NCI-H2107 treated with DMSO at 0.1 percent for 48 hours (cell line): ENCODE measurements around the gene IL10RA.

ENCODE experiments used
- DNase-seq: peaks from one replicate; lab custom pipeline; 2025; ENCODE audit not compliant: unreplicated experiment; lab: John Stamatoyannopoulos, UW

IL10RA gene

DNA sequence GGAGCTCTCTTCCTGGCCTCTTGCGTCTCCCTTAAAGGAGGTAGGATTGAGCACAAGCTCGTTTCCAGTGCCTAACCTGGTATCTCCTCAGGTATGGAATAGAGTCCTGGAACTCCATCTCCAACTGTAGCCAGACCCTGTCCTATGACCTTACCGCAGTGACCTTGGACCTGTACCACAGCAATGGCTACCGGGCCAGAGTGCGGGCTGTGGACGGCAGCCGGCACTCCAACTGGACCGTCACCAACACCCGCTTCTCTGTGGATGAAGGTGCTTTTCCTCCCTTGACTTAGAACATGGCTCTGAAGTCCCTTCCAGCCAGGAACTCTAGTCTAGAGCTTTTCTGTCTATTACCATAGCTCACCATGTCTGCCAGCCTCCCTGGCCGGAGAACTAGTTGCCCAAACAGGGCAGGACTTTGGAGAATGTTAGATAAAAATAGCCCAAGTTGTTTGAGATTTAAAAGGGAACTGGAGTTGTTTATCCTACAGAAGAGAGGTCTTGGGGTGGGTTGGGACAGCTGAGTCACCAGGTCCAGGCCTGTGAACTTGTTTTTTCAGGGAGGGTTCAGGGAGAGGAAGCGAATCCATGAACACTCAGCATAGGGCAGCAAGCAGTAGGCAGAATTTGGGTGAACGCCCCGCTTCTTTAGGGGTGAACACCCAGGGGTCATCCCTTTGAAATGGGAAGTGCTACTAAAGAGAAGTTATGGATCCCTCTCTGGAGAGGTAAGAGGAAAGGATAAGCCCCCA lies 3.3 kb downstream of the IL10RA start:
- no peak for DNase-seq

DNA sequence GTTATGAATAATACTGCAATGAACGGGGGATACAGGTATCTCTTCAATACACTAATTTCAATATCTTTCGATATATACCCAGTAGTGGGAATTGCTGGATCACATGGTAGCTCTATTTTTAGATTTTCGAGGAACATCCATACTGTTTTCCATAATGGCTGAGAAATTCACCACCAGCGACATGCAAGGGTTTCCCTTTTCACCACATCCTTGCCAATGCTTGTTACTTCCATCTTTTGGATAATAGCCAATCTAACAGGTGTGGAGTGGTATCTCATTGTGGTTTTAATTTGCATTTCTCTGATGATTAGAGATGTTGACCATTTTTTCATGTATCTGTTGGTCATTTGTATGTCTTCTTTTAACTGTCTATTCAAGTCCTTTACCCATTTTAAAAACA lies 5.9 kb downstream of the IL10RA start:
- no peak for DNase-seq

DNA sequence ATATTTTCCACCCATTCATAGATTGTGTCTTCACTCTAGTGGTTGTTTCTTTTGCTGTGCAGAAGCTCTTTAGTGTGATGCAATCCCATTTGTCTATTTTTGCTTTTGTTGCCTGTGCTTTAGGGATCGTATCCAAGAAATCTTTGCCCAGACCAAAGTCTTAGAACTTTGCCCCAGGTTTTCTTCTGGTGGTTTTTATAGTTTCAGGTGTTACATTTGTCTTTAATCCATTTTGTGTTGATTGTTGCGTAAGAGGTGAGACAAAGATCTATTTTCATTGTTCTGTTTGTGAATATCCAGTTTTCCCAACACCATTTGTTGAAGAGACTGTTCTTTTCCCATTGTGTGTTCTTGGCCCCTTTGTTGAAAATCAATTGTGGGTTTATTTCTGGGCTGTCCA lies 6.4 kb downstream of the IL10RA start:
- DNase-seq, result no peak

DNA sequence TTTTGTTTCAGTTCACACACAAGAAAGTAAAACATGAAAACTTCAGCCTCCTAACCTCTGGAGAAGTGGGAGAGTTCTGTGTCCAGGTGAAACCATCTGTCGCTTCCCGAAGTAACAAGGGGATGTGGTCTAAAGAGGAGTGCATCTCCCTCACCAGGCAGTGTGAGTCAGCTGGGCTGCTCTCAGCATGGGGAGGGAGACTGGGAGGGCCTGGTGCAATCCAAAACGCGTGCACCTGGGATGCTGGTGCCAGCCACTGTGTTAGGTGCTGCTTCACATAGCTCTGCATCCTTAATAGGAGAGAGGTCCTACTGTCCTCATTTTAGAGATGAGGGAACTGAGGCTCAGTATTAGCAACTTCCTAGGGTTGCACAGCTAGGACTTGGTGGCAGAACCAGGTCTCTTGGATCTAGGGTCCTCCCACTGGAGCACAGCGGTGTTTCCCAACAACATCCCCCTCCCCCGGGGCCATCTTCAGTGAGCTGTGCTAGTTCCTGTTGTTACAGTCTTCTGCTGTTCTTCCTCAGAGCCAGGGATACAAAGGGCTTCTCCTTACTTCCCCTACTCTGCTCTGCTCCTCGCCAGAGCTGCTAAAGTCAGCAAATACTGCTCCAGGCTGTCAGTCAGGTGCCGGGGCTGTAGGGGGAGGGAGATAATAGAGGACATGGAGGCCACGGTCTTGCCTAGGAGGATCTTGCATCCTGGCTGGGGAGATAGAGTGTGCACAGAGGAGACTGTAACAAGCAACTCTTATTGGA lies 8.0 kb downstream of the IL10RA start:
- DNase-seq, result no peak

DNA sequence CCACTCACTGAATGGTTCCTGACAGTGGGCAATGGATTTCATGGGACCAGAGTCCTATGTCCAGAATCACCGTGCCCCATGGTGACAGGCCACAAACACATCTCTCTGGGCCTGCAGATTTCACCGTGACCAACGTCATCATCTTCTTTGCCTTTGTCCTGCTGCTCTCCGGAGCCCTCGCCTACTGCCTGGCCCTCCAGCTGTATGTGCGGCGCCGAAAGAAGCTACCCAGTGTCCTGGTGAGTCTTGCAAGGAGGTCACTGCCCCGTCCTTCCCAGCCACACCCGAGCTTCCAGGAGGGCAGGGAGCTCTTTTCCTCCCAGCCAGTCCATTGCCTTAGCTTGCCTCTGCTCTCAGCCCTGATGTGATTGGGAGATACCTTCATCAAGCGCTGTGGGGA lies 9.3 kb downstream of the IL10RA start:
- DNase-seq, result no peak

DNA sequence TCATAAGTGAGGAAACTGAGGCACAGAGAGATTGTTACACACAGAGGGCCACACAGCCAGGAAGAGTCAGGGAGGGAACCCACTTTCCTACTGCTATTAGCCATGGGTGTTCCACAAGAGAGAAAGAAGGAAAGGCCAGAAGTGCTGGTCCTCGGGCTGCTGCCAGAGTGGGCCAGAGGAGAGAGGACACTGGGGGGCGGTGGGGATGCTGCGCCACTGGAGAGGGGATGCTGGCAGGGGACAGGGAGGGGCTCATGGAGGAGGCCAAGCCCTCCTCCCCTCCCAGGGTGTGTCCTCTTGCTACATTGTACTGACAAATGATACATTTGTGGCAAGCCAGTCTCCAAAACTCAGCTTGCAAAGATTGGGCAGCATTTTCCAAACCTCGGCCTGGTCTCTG lies 9.9 kb downstream of the IL10RA start:
- DNase-seq, result no peak

DNA sequence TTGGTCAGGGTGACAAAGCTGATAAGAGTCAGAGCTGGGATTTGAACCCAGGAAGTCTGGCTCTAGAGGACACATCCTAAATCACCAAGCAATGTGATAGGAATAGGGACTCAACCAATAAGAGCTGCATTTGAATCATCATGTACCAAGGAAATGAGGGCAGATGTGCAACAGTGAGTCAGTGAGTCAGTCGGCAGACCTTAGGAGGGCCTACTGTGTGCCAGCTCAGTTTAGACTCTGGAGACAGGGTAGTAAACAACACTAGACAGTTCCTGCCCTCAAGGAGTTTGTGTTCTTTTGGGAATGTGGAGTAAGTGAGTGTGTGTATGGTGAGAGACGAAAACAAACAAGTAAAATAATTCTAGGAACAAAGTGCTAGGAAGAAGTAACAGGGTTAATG lies 11.2 kb downstream of the IL10RA start:
- no peak for DNase-seq

DNA sequence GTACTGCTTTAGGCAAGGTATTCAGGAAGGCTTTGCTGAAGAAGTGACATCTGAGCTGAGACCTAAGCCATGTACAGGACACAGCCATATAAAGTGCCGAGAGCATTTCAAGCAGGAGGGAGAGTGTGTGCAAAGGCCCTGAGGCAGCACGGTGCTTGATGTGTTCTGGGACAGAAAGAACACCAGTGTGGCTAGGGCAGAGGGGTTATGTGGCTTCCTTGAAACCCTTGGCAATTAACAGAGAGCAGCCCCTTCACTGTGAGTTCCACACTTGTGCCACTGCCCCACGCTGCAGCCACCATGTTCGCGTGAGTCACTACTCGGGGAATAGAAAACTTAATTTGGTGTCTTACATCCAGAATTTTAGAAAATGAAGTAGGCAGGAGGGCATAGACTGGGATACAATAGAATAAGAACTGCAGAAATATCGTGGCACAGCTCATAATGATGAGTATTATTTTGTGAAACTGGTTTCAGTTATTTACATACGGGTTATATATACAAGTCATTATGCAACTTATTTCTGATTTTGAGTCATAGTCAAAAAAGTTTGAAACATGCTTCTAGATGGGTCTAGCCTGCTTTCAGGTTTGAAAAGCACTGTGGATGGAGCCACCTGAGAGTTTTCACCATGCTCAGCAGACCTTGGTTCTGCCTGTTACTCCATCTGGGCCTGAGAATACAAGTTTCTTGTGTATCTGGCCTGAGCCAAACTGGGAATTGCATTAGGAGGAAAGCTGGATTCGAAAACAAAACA lies 11.8 kb downstream of the IL10RA start:
- no peak for DNase-seq

DNA sequence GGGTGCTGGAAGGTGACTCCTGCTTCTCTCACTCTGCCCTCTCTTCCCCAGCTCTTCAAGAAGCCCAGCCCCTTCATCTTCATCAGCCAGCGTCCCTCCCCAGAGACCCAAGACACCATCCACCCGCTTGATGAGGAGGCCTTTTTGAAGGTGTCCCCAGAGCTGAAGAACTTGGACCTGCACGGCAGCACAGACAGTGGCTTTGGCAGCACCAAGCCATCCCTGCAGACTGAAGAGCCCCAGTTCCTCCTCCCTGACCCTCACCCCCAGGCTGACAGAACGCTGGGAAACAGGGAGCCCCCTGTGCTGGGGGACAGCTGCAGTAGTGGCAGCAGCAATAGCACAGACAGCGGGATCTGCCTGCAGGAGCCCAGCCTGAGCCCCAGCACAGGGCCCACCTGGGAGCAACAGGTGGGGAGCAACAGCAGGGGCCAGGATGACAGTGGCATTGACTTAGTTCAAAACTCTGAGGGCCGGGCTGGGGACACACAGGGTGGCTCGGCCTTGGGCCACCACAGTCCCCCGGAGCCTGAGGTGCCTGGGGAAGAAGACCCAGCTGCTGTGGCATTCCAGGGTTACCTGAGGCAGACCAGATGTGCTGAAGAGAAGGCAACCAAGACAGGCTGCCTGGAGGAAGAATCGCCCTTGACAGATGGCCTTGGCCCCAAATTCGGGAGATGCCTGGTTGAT lies 12.6 kb downstream of the IL10RA start:
- DNase-seq, result no peak

DNA sequence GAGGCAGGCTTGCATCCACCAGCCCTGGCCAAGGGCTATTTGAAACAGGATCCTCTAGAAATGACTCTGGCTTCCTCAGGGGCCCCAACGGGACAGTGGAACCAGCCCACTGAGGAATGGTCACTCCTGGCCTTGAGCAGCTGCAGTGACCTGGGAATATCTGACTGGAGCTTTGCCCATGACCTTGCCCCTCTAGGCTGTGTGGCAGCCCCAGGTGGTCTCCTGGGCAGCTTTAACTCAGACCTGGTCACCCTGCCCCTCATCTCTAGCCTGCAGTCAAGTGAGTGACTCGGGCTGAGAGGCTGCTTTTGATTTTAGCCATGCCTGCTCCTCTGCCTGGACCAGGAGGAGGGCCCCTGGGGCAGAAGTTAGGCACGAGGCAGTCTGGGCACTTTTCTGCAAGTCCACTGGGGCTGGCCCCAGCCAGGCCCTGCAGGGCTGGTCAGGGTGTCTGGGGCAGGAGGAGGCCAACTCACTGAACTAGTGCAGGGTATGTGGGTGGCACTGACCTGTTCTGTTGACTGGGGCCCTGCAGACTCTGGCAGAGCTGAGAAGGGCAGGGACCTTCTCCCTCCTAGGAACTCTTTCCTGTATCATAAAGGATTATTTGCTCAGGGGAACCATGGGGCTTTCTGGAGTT lies 13.3 kb downstream of the IL10RA start:
- no peak for DNase-seq

DNA sequence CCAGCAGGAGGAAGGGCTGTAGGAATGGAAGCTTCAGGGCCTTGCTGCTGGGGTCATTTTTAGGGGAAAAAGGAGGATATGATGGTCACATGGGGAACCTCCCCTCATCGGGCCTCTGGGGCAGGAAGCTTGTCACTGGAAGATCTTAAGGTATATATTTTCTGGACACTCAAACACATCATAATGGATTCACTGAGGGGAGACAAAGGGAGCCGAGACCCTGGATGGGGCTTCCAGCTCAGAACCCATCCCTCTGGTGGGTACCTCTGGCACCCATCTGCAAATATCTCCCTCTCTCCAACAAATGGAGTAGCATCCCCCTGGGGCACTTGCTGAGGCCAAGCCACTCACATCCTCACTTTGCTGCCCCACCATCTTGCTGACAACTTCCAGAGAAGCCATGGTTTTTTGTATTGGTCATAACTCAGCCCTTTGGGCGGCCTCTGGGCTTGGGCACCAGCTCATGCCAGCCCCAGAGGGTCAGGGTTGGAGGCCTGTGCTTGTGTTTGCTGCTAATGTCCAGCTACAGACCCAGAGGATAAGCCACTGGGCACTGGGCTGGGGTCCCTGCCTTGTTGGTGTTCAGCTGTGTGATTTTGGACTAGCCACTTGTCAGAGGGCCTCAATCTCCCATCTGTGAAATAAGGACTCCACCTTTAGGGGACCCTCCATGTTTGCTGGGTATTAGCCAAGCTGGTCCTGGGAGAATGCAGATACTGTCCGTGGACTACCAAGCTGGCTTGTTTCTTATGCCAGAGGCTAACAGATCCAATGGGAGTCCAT lies 14.1 kb downstream of the IL10RA start:
- DNase-seq, result no peak

DNA sequence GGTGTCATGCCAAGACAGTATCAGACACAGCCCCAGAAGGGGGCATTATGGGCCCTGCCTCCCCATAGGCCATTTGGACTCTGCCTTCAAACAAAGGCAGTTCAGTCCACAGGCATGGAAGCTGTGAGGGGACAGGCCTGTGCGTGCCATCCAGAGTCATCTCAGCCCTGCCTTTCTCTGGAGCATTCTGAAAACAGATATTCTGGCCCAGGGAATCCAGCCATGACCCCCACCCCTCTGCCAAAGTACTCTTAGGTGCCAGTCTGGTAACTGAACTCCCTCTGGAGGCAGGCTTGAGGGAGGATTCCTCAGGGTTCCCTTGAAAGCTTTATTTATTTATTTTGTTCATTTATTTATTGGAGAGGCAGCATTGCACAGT lies 14.6 kb downstream of the IL10RA start:
- no peak for DNase-seq

DNA sequence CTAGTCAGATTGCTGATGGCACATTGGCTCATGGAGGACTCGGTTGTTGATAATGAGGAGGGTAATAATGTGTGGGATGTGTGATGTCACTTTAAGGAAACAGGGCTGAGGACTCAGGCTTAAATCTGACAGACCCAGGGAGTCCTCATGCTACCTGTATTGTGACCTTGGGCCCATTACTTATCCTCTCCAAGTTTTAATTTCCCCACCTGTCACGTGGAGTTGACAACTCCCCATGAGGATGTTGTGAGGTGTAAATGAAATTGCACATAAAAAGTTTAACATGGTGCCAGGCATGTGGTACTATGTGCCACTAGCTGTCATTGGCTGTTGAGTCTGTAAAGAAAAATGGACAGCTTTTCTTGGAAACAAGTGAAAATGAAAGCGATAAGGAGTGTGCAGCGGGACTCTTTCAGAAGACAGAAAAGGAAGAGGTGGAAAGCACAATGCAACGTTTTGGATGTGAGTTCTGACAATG lies 15.3 kb downstream of the IL10RA start:
- DNase-seq, result no peak

DNA sequence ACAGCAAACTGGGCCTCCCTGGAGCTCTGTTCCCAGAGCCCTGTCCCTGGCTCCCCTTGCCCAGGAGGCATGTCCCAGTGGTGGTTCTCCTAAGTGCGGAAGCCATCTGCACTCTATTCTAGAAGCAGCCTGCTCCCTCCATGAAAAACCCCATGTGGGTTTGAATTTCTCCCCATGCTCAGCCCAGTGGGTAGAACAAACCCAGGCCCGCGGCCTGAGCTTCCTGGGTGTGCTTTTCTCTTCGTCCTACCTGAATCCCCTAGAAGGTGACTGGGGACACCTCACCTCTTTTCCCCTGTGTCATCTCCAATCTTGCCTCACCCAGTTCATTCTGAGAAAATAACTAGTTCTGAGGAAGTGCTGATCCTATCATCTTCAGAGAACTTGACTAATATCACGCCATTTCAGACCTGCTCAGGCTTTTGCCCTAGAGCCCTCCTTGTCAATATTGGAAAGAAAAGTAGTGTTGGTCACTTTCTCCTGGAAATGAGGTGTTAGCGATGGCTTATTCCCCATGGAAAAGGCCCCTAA lies 15.9 kb downstream of the IL10RA start:
- DNase-seq, result no peak

DNA sequence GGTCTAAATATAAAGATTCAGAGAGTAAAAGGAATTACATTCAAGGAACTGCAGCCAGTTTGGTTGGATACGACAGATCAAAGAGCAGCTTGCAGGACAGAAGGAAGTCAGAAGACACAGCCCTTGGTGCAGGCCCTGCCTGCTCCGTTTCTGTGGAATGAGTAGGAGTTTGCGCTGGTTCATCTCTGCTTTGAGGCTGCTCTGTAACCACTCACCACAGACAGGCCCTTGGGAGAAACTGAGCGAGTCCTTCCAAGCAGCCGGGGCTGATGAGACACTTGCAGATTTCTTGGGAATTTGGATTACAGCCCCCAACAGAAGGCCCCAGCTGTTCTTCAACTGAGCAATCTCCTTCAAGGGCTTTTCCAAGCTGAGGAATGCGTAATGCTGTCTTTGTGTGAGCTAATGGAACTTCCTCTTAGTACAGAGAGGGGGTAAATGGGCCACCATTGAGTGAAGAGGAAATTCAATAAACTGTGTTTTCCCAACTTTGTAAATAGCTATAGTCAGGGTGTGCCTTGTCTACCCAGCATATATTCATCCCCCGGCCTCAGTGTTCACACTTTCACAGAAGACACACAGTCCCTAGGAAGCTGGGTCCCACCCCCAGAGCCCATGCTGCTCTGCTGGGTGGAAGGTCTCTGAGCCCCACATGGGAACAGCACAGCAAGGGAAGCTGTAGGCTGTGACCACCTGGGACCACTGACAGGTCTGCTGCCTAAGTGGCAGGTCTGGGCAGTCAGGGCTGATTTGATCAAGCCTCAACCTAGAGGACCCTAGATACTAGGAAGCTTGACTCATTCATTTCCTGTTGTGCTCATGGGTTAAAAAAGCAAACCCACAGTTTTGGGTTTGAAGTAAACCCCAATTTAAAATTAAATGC lies 16.6 kb downstream of the IL10RA start:
- DNase-seq, result no peak

DNA sequence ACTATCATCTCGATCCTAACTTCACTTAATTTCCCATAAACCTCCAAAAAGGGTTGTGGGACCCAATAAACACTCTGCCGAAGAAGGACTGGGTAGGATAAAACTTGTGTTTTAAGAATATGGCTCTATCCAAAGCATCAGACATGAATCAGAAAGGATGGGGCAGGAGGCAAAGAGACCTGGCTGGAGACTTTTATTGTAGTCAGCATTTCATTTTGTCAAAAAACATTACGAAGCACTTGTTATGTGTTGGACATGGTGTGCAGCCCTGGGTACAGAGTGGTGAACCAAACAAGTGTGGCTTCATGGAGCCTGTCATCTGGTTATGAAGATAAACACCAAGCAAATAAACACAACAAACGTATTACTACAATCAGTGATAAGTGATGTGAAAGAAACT lies 17.3 kb downstream of the IL10RA start:
- no peak for DNase-seq

DNA sequence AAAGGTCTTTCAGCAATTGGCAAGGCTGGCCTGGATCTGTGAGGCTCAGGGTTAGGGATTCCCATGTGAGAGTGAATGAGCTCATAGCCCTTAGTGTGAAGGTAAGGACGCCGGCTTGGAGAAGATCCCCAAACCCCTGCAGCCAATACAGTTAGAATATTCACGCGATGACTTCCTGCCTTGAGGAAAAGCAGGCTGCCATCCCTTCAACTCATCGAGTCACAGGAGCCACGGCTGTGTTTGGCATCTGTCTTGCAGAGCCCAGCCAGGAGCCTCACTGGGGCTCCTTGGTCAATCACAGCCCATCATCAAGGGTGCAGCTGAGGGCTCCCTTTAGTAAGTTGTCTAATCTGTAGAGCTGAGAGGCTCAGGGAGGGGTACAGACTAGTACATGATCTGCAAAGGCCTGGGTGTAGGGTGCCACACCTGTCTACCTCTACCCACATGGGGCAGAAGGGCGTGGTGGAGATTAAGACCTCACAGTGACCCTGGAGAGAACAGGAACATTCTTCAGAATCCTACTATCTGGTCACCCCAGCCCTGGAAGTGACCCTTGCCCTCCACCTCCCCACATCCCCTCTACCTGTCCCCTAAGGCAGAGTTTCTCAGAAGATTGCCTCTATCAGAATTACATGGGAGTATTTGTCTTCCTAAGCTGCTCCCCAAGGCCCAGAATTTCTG lies 18.5 kb downstream of the IL10RA start:
- DNase-seq, result no peak
